SH-SY5Y (cell line): Measurements from ENCODE around the gene VPS13D.

Experiments
- GATA2 ChIP-seq: IDR thresholded peaks from 2 replicates; pipeline ENCODE4 v1.6.1; 2011; ENCODE audit warnings: mild to moderate bottlenecking, low read depth, low read length
- GATA3 ChIP-seq: IDR thresholded peaks from 2 replicates; pipeline ENCODE4 v1.6.1; 2011; ENCODE audit warnings: low read depth, mild to moderate bottlenecking, low read length, moderate library complexity

GRCh38 chr1:12206238-12206637 is 23.6 kb upstream of the VPS13D start:
- TF ChIP-seq GATA3 (no peak), GATA2 (no peak)
